Stimulated activated CD4-positive, alpha-beta T cell treated with anti-CD3 and anti-CD28 coated beads, Interleukin-4, amount 100 ng/mL, for 4 hours (primary cell): Measurements from ENCODE around the gene SYNGR1.
"Not testable (repeated sequence)": the region's sequence is repeated elsewhere in the genome, so short reads cannot be mapped to it uniquely, and the experiment has no call there.

Source experiments
- DNase-seq, 2 experiments: peaks; one replicate each; pipeline ENCODE4 v3.0.0-alpha.2; 2020

The SYNGR1 gene

GRCh38 chr22:39317084-39317774 lies 32.6 kb upstream of the SYNGR1 start:
- DNase-seq: no peak

DNA sequence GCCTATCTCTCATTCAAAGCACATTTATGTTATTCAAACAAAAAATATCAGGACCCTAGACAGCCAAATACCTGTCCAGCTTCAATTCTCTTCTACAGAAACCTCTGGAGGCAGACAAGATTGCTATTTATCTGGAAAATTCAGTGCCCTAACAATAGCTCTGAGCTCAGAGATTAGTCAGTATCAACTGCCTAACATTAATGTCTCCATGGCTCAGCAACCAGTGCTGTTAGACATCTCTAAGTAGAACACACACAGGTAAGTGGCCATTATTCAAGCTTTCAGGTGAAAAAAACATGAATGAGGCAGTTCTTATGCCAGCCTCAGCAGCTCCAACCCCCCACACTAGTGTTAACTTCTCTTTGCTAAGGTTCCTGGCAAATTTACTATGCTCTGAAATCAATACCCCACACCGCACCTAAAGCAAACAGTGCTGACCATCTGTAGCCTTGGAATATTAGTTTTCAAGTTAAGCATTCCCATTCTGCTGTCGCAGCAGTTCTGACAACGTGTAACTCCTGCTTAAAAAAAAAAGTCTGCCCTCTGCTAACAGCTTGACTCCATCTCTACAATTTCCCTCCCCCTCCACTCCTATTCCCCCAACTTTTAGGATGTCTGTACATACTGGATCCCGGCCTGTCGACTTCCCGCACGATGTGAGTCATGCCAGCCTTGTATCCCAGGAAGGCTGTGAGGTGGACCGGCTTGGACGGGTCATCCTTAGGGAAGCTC lies 31.9 kb upstream of the SYNGR1 start:
- DNase-seq: no peak

- DNase-seq: no peak
These were observed 31.1 kb upstream of the SYNGR1 start for GRCh38 chr22:39318507-39319283.

DNA sequence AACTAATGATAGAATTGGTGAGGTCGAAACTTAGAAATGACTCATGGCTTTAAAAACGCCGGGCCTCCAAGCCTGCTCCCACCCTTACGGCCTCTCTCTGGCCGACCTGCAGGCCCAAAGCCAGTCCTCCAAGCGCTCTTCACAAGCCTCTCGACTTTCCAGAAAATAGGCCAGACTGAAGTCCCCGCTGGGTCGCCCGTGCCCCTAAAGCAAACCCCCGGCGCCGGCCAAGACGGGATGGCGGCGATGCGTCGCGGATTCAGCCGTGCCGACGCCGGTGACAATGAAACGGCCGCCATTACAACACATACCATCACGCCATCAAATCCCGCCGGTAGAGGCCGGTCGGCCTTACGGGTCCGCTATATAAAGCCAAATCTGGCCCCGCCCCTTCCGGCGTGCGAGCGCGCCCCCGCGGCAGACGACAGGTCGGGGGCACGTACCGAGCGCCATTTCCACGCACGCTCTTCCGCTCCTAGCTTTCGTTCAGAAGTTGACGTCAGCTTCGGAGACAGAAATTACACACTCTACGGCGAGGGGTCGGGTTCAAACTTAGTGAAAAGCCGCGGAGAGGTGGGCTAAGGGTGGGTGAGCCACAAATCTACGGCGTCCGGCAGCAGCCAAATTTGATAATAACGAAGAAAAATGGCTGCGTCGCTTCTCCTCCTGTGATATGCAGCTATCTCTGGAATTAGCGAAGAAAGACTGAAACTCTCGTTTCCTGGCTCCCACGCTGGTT lies 30.3 kb upstream of the SYNGR1 start, which contains the start of gene RPL3:
Gene RPL3, minus strand, starts transcription at position 340 of the 739 bp plus-strand sequence. Its CDS starts 26 bp downstream, at position 314.
- peak; percentile 95 to 97 for DNase-seq

- DNase-seq: not testable (repeated sequence)
These were observed 29.2 kb upstream of the SYNGR1 start for GRCh38 chr22:39320616-39321029.

DNA sequence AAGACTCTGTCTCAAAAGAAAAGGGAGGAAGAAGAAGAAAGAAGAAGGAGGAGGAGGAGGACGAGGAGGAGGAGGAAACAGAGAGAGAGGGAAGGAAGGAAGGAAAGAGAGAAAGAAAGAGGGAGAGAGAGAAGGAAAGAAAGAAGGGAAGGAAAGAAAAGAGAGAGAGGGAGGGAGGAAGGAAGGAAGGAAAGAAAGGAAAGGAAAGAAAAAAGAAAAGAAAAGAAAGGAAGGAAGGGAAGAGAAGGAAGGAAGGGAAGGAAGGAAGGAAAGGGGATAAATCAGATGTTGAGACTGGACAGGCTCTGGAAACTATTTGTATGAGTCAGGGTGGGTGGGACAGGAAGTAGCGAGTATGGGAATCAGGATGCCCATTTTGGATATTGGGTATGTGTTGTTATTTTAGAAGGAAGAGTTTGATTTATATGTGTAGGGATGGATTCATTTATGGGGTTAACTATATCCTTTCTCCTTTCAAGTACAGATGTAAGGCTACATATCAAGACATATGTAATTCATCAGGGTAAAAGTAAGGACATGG lies 24.3 kb upstream of the SYNGR1 start:
- no peak for DNase-seq

DNA sequence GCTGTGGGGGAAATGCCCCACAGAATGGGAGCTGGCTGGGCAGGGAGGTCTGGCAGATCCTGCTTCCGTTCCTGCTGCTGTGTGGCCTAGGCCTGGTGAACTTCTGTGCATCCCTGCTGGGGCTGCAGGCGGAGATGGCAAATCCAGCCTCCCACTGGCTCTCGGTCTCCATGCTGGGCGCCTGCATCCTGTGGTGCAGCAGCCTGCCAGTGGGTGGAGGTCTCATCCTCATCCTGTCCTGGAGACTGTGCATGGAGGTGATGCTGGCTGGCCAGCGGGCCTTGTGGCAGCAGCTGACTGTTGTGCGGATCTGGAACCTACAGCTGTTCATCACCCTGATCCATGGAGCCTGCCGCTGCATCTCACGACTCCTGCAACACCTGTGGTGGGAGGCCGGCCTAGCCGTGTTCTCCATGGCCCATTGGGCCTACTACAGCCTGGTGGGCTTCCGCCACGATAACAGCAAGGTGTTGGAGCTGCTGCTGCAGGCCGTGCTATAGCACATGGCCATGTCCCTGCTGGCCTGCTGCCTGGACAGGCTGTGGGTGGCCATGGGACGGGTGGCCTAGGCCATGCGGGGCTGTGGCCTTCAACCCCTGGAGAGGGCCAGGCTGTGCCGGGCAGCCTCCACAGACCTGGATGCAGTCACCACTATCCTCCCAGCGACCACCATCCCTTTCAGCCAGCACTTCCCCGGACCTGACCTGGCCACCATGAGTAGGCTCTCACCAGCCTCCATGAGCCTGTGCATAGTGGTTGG lies 21.6 kb upstream of the SYNGR1 start:
- DNase-seq: no peak

DNA sequence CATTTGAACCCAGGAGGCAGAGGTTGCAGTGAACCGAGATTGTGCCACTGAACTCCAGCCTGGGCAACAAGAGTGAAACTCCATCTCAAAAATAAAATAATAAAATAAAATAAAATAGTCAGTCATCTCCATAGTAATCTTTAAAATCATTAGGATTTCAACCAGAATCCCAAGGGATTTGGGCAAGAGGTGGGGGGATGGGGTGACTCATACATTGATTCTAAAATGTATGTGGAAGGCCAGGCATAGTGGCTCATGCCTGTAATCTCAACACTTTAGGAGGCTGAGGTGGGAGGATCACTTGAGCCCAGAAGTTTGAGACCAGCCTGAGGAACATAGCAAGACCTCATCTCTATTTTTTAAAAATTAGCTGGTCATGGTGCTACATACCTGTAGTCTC lies 19.2 kb upstream of the SYNGR1 start:
- not testable (repeated sequence) for DNase-seq

- no peak for DNase-seq
These were observed 17.2 kb upstream of the SYNGR1 start for GRCh38 chr22:39332441-39333064.

GRCh38 chr22:39336411-39336810 lies 13.4 kb upstream of the SYNGR1 start:
- DNase-seq: no peak

- DNase-seq: not testable (repeated sequence)
These were observed 10.0 kb upstream of the SYNGR1 start for GRCh38 chr22:39339775-39340174.

DNA sequence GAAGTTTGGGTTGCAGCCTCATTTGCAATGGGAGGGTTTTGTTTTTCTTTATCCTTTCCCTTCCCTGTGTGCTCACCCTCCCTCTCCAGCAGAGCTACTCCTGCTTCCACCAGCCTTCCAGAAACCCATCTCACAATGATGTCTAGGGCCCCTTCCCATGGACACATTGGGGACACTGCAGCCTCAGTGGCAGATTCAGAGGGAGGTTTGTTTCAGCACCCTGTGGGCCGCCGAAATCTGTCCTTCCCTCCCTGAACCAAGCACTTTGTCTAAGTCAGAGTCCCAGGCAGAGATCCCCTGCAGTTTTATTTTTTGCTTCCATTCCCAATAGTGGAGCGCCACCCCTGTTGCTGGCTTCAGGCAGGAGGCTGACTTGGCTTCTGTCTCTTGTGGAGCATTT lies 8.6 kb upstream of the SYNGR1 start:
- no peak for DNase-seq

DNA sequence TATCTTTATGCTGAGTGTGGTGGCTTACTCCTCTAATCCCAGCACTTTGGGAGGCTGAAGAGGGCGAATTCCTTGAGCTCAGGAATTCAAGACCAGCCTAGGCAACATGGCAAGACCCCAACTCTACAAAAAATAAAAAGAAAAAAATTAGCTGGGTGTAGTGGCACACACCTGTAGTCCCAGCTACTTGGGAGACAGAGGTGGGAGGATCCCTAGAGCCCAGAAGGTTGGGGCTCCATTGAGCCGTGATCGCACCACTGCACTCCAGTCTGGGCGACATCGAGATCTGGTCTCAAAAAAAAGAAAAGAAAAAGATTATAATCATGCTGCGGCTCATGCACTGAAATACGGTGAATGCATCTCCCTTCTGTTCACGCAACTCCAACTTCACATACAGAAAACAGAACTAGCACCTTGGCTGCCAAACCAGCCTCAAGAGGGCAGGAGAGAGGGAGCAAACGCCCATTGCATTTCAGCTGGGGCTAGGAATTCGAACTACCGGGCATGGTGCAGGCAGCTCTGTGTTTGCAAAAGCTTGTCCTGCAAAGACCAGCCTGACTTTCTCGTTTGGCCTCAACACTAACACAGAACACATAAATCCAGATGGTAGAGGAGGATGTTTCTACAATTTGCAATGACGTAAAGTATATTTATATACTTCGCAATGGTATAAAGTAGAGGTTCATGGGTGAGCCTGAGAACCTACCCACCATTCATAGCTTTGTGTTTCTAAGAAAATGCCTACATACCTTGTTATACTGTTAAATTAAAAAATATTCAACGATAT lies 6.3 kb upstream of the SYNGR1 start:
- peak; percentile 44 to 45 for DNase-seq

- no peak for DNase-seq
These were observed 5.8 kb upstream of the SYNGR1 start for GRCh38 chr22:39344046-39344390.

- no peak for DNase-seq
These were observed 4.6 kb upstream of the SYNGR1 start for GRCh38 chr22:39345231-39345630.

GRCh38 chr22:39348909-39349505 lies 784 bp upstream of the SYNGR1 start:
- no peak for DNase-seq

GRCh38 chr22:39349506-39349966 lies 255 bp upstream of the SYNGR1 start:
- DNase-seq: peak in 1 of 2 experiments; percentile 29

GRCh38 chr22:39350757-39351688 lies 1.2 kb downstream of the SYNGR1 start:
- no peak for DNase-seq
